Coronary artery (tissue), 2 donors: ENCODE data around the gene ABO.
"Not testable (repeated sequence)": the region's sequence is repeated elsewhere in the genome, so short reads cannot be mapped to it uniquely, and the experiment has no call there.

Experiments
- DNase-seq: peaks from one replicate; pipeline ENCODE4 v3.0.0-alpha.2; 2017; ENCODE audit warnings: low spot score
- H3K27ac ChIP-seq, 2 donors: fragments of 200-600 bp; sonication (generic); one replicate each; pipeline ENCODE4 v1.5.1; 2016 to 2019
- H3K4me3 ChIP-seq: fragments of 200-600 bp; sonication (generic); 2 replicates; pipeline ENCODE4 v1.5.1; 2016; ENCODE audit warnings: mild to moderate bottlenecking, moderate library complexity
- TF ChIP-seq, protein P1 (sequence below): fragments of 200-600 bp; sonication (generic); IDR thresholded peaks from one replicate; pipeline ENCODE4 v1.5.1; 2019; ENCODE audit warnings: antibody characterized with exemption

The ABO gene

DNA sequence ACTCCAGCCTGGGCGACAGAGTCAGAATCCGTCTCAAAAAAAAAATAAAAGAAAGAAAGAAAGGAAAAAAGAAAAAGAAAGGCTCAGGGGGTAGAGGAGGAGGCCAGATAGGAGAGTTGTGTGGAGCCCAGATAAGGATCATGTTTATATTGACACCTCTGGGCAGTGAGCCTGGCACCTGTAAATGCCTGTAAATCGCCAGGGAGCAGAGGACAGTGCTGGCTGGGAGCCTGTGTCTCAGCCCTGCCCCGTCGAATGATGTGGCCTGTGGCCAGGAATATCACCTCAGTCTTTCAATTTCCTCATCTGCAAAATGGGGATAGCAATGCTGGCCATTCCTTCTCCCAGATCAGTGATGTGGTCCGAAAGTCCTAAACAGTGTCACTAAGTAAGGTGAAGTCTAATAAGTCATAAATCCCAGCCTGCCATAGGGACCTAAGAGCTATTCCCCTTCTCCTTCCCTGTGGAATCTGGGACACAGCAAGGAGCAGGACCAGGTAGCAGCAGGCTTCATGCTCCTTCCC lies 10.3 kb upstream of the ABO start:
- H3K4me3 ChIP-seq, result no peak overlapping the region
- TF ChIP-seq, protein P1, sequence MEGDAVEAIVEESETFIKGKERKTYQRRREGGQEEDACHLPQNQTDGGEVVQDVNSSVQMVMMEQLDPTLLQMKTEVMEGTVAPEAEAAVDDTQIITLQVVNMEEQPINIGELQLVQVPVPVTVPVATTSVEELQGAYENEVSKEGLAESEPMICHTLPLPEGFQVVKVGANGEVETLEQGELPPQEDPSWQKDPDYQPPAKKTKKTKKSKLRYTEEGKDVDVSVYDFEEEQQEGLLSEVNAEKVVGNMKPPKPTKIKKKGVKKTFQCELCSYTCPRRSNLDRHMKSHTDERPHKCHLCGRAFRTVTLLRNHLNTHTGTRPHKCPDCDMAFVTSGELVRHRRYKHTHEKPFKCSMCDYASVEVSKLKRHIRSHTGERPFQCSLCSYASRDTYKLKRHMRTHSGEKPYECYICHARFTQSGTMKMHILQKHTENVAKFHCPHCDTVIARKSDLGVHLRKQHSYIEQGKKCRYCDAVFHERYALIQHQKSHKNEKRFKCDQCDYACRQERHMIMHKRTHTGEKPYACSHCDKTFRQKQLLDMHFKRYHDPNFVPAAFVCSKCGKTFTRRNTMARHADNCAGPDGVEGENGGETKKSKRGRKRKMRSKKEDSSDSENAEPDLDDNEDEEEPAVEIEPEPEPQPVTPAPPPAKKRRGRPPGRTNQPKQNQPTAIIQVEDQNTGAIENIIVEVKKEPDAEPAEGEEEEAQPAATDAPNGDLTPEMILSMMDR, result no peak
- H3K27ac ChIP-seq, result no peak overlapping the region
- DNase-seq, result no peak

DNA sequence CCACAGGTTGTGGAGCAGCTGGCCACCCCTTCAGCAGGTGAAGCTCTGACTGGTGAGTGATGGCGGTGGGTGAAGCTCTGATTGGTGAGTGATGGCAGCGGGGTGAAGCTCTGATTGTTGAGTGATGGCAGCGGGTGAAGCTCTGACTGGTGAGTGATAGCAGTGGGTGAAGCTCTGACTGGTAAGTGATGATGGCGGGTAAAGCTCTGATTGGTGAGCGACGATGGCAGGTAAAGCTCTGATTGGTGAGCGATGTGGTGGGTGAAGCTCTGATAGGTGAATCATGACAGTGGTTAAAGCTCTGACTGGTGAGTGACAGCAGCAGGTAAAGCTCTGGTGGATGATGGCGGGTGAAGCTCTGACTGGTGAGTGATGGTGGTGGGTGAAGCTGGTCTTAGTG lies 9.4 kb upstream of the ABO start:
- TF ChIP-seq, protein P1, result no peak
- Histone ChIP-seq H3K27ac (no peak overlapping the region), H3K4me3 (no peak overlapping the region)
- DNase-seq, result no peak

DNA sequence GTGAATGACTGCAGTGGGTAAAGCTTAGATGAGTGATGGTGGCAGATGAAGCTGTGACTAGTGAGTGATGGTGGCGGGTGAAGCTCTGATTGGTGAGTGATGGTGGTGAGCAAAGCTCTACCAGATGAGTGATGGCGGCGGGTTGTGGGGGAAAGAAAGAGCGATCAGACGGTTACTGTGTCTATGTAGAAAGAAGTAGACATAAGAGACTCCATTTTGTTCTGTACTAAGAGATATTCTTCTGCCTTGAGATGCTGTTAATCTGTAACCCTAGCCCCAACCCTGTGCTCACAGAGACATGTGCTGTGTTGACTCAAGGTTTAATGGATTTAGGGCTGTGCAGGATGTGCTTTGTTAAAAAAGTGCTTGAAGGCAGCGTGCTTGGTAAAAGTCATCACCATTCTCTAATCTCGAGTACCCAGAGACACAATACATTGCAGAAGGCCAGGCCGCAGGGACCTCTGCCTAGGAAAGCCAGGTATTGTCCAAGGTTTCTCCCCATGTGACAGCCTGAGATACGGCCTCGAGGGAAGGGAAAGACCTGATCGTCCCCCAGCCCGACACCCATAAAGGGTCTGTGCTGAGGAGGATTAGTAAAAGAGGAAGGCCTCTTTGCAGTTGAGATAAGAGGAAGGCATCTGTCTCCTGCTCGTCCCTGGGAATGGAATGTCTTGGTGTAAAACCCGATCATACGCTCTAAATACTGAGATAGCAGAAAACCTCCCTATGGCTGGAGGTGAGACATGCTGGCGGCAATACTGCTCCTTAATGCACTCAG lies 8.4 kb upstream of the ABO start:
- not testable (repeated sequence) for DNase-seq

DNA sequence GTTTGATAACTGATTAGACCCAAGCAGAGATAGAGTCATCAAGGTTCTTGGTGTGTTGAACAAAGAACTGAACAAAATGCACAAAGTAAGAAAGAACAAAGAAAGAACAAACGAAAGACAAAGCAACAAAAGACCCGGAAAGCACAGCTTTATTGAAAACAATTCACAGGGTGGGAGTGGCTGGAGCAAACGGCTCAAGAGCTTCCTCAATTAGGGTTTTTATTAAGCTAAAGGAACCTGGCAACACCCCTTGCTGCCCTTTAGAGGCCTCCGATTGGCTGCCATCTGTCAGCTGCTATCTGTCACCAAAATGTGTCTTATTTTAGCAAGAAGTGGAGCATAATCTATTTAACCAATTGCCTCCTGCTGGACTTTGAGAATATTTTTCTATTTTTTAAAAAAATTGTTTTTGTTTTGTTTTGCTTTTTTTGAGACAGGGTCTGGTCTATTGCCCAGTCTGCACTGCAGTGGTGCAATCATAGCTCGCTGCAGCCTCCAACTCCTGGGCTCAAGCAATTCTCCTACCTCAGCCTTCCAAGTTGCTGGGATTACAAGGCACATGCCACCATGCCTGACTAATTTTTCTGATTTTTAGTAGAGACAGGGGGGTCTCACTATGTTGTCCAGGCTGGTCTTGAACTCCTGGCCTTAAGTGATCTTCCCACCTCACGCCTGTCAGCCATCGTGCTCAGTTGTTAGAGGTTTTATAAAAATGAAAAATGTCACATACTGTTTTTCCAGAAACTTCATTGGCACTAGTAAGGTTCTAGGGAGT lies 7.7 kb upstream of the ABO start:
- Histone ChIP-seq H3K4me3 (no peak overlapping the region), H3K27ac (no peak overlapping the region)
- TF ChIP-seq, protein P1, result no peak
- DNase-seq, result no peak

More for the DNA sequence above, 8.4 kb upstream of the ABO start:
- H3K27ac ChIP-seq, H3K4me3 ChIP-seq: not testable (repeated sequence)

DNA sequence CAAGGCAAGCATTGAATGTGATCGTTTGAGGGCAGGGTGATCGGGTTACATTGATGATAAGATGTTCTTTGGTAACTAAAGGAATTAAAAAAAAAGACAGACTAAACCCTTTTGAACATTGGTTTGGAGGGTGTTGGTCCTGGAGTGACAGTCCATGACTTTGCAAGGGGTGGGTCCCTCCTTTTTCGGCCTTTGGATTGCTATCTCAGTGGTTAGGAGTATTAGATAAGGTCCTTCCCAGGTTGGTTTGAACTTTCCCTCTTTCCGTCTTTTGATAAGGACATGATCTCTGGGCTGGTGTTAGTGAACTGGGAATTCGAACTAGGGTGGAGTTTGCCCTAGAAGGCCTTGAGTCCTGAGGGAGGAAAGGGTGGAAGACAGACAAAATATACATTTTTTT lies 5.4 kb upstream of the ABO start:
- no peak overlapping the region for H3K27ac ChIP-seq
- H3K4me3 ChIP-seq, result no peak overlapping the region
- TF ChIP-seq, protein P1, result no peak
- no peak for DNase-seq

DNA sequence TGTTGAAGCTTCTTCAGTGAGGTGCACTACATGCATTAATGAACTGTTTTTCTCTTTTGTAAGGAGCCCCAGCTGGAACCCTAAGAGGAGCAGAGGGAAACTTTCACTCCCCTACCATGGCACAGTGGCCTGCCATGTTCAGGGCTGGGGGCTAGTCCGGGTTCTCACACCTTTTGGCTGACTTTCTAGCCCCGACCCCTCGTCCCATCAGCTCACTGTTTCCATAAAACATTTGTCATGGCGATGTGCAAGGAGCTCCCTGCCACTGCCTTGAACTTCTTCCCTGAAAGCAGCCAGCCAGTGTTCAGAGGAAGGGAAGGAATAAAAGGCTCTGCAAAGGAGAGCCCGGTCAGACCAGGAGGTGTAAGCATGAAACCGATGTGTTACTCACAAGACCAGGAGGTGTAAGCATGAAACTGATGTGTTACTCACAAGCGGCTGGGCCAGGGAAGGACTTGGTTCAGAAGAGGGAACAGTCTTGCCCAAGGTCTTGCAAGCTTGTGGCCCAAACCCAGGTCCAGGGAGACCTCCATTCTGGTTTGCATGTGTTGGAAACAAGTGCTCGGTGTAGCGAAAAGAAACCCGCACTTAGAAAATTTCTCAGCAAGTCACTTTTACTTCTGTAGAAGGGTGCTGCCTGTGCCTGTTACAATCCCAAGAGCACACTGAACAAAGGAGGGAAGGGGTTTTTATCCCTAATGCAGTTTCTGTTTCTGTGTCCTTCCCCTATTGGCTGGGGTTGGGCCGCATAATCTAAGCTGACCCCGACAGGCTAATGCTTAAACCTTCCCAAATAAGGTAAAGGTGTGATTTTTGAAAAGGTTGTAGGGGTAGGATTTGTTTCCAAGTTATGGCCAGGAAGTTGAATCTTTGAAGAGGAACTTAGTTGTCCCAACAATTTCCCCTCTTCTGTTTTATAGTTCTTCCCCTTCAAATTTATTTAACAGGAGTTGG lies 3.4 kb upstream of the ABO start:
- no peak overlapping the region for H3K4me3 ChIP-seq
- no peak for DNase-seq
- no peak overlapping the region for H3K27ac ChIP-seq
- TF ChIP-seq, protein P1, result no peak

DNA sequence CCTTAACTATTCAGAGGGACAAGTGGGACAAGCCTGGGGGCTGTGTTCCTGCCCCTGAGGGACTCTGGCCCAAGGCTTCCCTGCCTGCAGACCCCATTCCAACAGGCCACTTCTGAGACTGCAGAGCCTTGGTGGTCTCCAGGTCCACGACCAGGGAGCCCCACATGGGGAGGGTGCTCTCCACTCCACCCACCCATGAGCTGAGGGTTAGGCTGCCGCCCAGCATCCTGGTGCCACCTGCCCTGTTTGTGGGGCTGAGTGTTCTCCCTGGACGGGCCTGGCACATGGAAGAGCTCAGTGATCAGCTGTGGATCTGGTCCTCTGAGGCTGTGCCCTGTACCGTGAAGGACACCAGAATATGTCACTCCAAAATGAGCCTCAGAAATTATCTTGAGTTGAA lies 2.5 kb upstream of the ABO start:
- TF ChIP-seq, protein P1, result no peak
- Histone ChIP-seq H3K27ac (no peak overlapping the region), H3K4me3 (no peak overlapping the region)
- no peak for DNase-seq
